Psoas muscle (tissue), 8 donors: ENCODE measurements around the gene MEG3. TPM values are rescaled to one million over a fixed set of nuclear protein-coding genes. Genes with fewer than 3 reads are reported as not detected.

Source experiments
- ATAC-seq, 4 donors: fragments of 200-7000 bp; cut with Tn5 transposase; one replicate each; pipeline ENCODE4 v1.9.1; 2020; ENCODE audit warnings: moderate library complexity in 3 of 4, mild to moderate bottlenecking in 2 of 4
- DNase-seq, 2 donors: peaks; one replicate each; pipeline ENCODE4 v3.0.0-alpha.2; 2020
- H3K27ac ChIP-seq: fragments of 200-600 bp; one replicate; pipeline ENCODE4 v1.8.0; 2022
- H3K27me3 ChIP-seq, 3 donors: fragments of 200-600 bp in 1 of 3; one replicate each; pipeline versions ENCODE4 v1.6.1 to v1.8.0; 2013 to 2022; ENCODE audit warnings: low read length in 2 of 3, mild to moderate bottlenecking in 2 of 3, moderate library complexity in 1 of 3; ENCODE audit not compliant: insufficient read depth in 3 of 3
- H3K36me3 ChIP-seq, 2 donors: fragments of 200-600 bp in 1 of 2; one replicate each; pipeline versions ENCODE4 v1.6.1 to v1.8.0; 2013 to 2022; ENCODE audit warnings: low read depth in 1 of 2, mild to moderate bottlenecking in 1 of 2, moderate library complexity in 1 of 2; ENCODE audit not compliant: insufficient read depth in 1 of 2
- H3K4me1 ChIP-seq: fragments of 200-600 bp; one replicate; pipeline ENCODE4 v1.8.0; 2022
- H3K4me3 ChIP-seq: fragments of 200-600 bp; one replicate; pipeline ENCODE4 v1.8.0; 2022; ENCODE audit warnings: mild to moderate bottlenecking
- H3K9me3 ChIP-seq: fragments of 200-600 bp; one replicate; pipeline ENCODE4 v1.8.0; 2022
- WGBS, 3 donors: extraction: QIAGEN DNeasy Blood & Tissue Kit; methylation state at CpG; one replicate each; pipeline versions ENCODE4 v1.1.6 to v1.1.7; 2013; 5-methylcytosine and 5-hydroxymethylcytosine counted together
- intact Hi-C, 2 donors: fragments of 100-400 bp; cut with DNase I; formaldehyde crosslinking; loops; one replicate each; pipeline versions ENCODE4 v1.11.0 to v1.14.2; 2022
- polyA plus RNA-seq, 3 donors: library from polyadenylated mRNA; stranded (reverse); fragments of 200-250 nt; gene quantifications; one replicate each; pipeline ENCODE4 v1.2.3, GENCODE V29; 2013
- total RNA-seq, 4 donors: library from RNA; stranded (reverse); fragmentation: NEBNext Ultra II Directional in 2 of 4; extraction: Animal tissue kit (Norgen Biotek cat#: 25700) in 2 of 4; gene quantifications; one replicate each; pipeline versions ENCODE4 v1.2.1 to v1.2.4, GENCODE V29; 2021 to 2023
- TF ChIP-seq, protein P1 (sequence below): fragments of 200-600 bp; IDR thresholded peaks from one replicate; pipeline ENCODE4 v1.8.0; 2022; ENCODE audit warnings: antibody characterized with exemption
- donor health status: healthy with polysubstance abuse.
- donor health status: DM: no; HTN: no; CAD: no; lungs with moderate emphysema.
- donor health status: Bipolar disorder and iron deficiency.
- donor health status: healthy.
- donor health status: DM: yes; HTN: yes; CAD: no.
- donor health status: DM: no; HTN: no; CAD: no.
- donor health status: DM: no; HTN: no; CAD: no.
- donor health status: DM: yes; HTN: yes; CAD: no.

Gene MEG3
- total and polyA plus RNA-seq, 7 donors: 17.8 to 52.6 (median 24.9) TPM

- peaks cover 0 to 14% (median 3%) of the 10 kb centered on the region in 3 donors for H3K27me3 ChIP-seq
- DNase-seq (peak in 1 of 2 donors; percentile 10), ATAC-seq (no peak)
- H3K4me1 ChIP-seq: no peaks in the 10 kb centered on the region
- H3K9me3 ChIP-seq: no peaks in the 10 kb centered on the region
- TF ChIP-seq, protein P1, sequence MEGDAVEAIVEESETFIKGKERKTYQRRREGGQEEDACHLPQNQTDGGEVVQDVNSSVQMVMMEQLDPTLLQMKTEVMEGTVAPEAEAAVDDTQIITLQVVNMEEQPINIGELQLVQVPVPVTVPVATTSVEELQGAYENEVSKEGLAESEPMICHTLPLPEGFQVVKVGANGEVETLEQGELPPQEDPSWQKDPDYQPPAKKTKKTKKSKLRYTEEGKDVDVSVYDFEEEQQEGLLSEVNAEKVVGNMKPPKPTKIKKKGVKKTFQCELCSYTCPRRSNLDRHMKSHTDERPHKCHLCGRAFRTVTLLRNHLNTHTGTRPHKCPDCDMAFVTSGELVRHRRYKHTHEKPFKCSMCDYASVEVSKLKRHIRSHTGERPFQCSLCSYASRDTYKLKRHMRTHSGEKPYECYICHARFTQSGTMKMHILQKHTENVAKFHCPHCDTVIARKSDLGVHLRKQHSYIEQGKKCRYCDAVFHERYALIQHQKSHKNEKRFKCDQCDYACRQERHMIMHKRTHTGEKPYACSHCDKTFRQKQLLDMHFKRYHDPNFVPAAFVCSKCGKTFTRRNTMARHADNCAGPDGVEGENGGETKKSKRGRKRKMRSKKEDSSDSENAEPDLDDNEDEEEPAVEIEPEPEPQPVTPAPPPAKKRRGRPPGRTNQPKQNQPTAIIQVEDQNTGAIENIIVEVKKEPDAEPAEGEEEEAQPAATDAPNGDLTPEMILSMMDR: no peak
- no peak overlapping the region for H3K27ac ChIP-seq
- intact Hi-C loops: no loop called here
- H3K36me3 ChIP-seq: no peaks in the 10 kb centered on the region
- 92 to 96% (median 95%) methylated on average over 10 of the region's 10 CpGs for WGBS, 3 donors
- H3K4me3 ChIP-seq: no peak overlapping the region
Measured at GRCh38 chr14:100813291-100813690, 12.6 kb upstream of the MEG3 start.

- H3K27me3 ChIP-seq: peaks cover 0 to 14% (median 1%) of the 10 kb centered on the region in 3 donors
- TF ChIP-seq, protein P1: no peak
- DNase-seq (peak in 1 of 2 donors; percentile 13), ATAC-seq (no peak)
- no peak overlapping the region for H3K27ac ChIP-seq
- 84 to 86% (median 85%) methylated on average over 15 of the region's 15 CpGs for WGBS, 3 donors
- no peaks in the 10 kb centered on the region for H3K9me3 ChIP-seq
- H3K4me1 ChIP-seq: no peaks in the 10 kb centered on the region
- H3K4me3 ChIP-seq: no peak overlapping the region
- H3K36me3 ChIP-seq: no peaks in the 10 kb centered on the region
- intact Hi-C loops: no loop called here
Measured at GRCh38 chr14:100815478-100816285, 10.2 kb upstream of the MEG3 start.

DNA sequence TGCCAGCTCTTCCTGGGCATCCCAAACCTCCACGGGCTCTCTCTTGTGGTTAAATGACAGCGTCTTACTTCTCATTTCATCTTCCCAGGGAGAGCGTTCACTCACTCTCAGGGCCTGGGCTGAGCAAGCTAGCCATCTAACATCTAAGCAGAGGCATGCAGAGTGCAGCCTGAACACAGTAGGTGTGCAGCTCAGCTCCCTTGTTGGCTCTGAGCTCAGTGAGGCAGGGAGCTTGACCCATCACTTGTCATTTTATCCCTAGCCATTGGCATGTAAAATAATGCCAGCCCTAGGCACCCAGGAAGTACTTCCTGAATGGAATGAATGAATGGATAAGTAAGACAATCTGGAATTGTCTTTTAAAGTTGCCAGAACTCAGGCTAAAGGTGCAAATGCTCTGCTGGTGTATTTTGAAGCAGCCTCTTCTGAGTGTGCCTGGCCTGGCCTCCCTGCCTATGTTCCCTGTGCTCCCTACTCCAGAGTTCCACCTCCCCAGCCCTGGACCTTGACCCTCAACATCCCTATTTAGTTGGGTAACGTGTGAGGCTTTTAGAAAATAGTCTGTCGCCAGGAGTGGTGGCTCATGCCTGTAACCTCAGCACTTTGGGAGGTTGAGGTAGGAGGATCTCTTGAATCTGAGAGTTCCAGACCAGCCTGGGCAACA, 9.5 kb upstream of the MEG3 start:
- Histone ChIP-seq H3K9me3 (no peaks in the 10 kb centered on the region), H3K27ac (no peak overlapping the region), H3K36me3 (no peaks in the 10 kb centered on the region), H3K4me3 (no peak overlapping the region), H3K27me3 (peaks cover 0 to 14% (median 0%) of the 10 kb centered on the region in 3 donors), H3K4me1 (no peaks in the 10 kb centered on the region)
- ATAC-seq: no peak
- WGBS, 3 donors: 86 to 90% (median 87%) methylated on average over 5 of the region's 5 CpGs
- intact Hi-C loops: no loop called here
- TF ChIP-seq, protein P1: no peak
- peak in 1 of 2 donors; percentile 16 for DNase-seq

DNA sequence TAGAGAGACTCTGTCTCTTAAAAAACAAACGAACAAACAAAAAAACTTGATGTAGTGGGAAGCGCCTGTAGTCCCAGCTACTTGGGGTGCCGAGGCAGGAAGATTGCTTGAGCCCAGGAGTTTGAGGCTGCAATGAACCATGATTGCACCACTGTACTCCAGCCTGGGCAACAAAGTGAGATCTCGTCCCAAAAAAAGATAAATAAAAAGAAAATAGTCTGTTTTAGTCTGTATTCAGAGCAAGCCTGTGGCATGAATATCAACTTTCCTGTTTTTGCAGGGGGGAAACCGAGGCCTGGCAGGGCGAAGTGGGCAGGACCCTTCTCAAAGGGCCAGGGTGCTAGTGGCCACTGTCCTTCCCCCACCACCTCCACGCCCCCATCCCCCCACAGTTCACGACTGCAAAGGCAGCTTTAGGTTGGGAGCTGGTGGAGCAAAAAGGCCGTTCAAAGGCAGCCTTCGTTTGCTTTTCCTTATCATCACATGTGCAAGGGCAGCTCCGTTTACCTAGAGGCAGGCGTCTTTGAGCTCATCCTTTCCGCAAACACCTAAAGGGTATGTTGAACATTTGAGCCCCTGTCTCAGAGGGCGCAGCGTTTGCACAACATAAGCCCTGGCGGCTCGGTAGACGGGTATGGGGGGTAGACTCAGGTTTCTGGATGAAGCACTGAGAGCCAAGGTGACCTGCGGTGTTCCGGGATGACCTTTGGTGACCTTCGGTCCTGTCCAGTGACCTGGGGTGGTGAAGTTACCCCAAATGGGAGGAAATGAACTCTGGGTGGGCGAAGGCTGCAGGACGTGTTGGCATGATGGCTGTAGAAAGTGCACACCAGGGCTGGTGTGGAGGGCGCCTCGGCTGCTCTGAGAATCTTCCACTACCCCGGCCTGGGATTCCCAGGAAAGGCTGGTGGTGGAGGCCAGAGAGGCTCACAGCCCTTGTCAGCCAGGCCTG, 8.7 kb upstream of the MEG3 start:
- no peak overlapping the region for H3K27ac ChIP-seq
- H3K36me3 ChIP-seq: no peaks in the 10 kb centered on the region
- no peaks in the 10 kb centered on the region for H3K9me3 ChIP-seq
- intact Hi-C loops: no loop called here
- H3K4me3 ChIP-seq: no peak overlapping the region
- 94 to 95% (median 94%) methylated on average over 26 of the region's 26 CpGs for WGBS, 3 donors
- DNase-seq: peak in 1 of 2 donors; percentile 22
- H3K27me3 ChIP-seq: peaks cover 0 to 14% (median 0%) of the 10 kb centered on the region in 3 donors
- TF ChIP-seq, protein P1: no peak
- no peak for ATAC-seq
- H3K4me1 ChIP-seq: no peaks in the 10 kb centered on the region
